SK-N-MC (cell line): ENCODE results near the gene PSMB9.

Source experiments
- EZH2 ChIP-seq: fragments of 200-600 bp; sonication (generic); IDR thresholded peaks from one replicate; pipeline ENCODE4 v1.6.1; 2017; ENCODE audit warnings: antibody characterized with exemption
- POLR2AphosphoS5 ChIP-seq: IDR thresholded peaks from 2 replicates; pipeline ENCODE4 v1.6.1; 2012; ENCODE audit warnings: mild to moderate bottlenecking, low read depth, low read length, borderline replicate concordance

GRCh38 chr6:32835167-32835893, 18.7 kb upstream of the PSMB9 start:
- TF ChIP-seq EZH2 = no peak
- TF ChIP-seq POLR2AphosphoS5 = no peak
